PC-9 (cell line): ENCODE data around the gene LRRC2.

ENCODE experiments used
- EZH2 ChIP-seq: fragments of 200-600 bp; sonication (generic); IDR thresholded peaks from 2 replicates; pipeline ENCODE4 v1.8.0; 2017; ENCODE audit warnings: antibody characterized with exemption, low read depth
- TF ChIP-seq, protein P1 (sequence below): fragments of 200-600 bp; sonication (generic); conservative IDR thresholded peaks from 2 replicates; pipeline ENCODE4 v1.6.1; 2017; ENCODE audit warnings: mixed run types, antibody characterized with exemption, mild to moderate bottlenecking, moderate library complexity

DNA sequence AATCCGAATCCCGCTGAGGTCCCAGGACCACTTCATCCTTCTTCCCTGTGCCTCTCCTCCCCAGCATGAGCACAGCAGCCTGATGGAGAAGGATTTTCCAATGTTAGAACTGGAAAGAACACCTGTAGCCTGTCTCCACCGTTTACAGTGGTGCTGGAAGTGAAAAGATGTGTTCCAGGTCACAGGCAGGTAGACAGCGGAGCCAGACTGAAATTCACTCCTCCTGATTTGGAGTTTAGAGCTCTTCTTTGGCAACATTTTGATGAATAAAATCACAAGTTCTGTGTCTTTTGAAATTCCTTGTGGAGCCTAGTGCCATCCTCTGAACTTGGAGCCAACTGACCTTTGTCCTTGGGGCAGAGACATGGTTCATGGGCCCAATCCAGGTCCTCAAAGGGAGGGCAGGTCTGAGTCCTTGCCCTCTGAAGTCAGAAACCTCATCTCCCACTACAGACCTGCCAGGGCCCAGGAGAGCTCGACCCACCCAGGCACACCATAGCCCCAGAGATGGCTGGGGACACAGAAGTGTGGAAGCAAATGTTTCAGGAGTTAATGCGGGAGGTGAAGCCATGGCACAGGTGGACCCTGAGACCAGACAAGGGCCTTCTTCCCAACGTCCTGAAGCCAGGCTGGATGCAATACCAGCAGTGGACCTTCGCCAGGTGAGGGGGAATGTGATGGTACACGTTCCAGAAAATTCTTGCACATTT is 68.4 kb downstream of the LRRC2 start, which contains the start of gene RTP3:
- TF ChIP-seq, protein P1, sequence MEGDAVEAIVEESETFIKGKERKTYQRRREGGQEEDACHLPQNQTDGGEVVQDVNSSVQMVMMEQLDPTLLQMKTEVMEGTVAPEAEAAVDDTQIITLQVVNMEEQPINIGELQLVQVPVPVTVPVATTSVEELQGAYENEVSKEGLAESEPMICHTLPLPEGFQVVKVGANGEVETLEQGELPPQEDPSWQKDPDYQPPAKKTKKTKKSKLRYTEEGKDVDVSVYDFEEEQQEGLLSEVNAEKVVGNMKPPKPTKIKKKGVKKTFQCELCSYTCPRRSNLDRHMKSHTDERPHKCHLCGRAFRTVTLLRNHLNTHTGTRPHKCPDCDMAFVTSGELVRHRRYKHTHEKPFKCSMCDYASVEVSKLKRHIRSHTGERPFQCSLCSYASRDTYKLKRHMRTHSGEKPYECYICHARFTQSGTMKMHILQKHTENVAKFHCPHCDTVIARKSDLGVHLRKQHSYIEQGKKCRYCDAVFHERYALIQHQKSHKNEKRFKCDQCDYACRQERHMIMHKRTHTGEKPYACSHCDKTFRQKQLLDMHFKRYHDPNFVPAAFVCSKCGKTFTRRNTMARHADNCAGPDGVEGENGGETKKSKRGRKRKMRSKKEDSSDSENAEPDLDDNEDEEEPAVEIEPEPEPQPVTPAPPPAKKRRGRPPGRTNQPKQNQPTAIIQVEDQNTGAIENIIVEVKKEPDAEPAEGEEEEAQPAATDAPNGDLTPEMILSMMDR: no peak
- no peak for TF ChIP-seq EZH2
